CD4-positive, alpha-beta T cell treated with Interleukin-15 for 4 hours (primary cell): Measurements from ENCODE around the gene TNS3.

Experiments
- DNase-seq: peaks from one replicate; pipeline ENCODE4 v3.0.0-alpha.2; 2020; ENCODE audit warnings: low spot score

The TNS3 gene

GRCh38 chr7:47303014-47303694 lies 278.8 kb downstream of the TNS3 start:
- no peak for DNase-seq

GRCh38 chr7:47302560-47302959 lies 279.4 kb downstream of the TNS3 start:
- DNase-seq: no peak

GRCh38 chr7:47301657-47302295 lies 280.1 kb downstream of the TNS3 start:
- DNase-seq: no peak

GRCh38 chr7:47301105-47301477 lies 280.8 kb downstream of the TNS3 start:
- DNase-seq: no peak

GRCh38 chr7:47300472-47301104 lies 281.3 kb downstream of the TNS3 start:
- DNase-seq: no peak

- no peak for DNase-seq
Observed at GRCh38 chr7:47299496-47299895, 282.4 kb downstream of the TNS3 start.

GRCh38 chr7:47298636-47299035 lies 283.3 kb downstream of the TNS3 start:
- DNase-seq: no peak

GRCh38 chr7:47297120-47297519 lies 284.8 kb downstream of the TNS3 start:
- no peak for DNase-seq

- no peak for DNase-seq
Observed at GRCh38 chr7:47295606-47296005, 286.3 kb downstream of the TNS3 start.

- no peak for DNase-seq
Observed at GRCh38 chr7:47294556-47295222, 287.2 kb downstream of the TNS3 start.

GRCh38 chr7:47293884-47294555 lies 287.9 kb downstream of the TNS3 start:
- no peak for DNase-seq

- no peak for DNase-seq
Observed at GRCh38 chr7:47292832-47293309, 289.0 kb downstream of the TNS3 start.

GRCh38 chr7:47291461-47292081 lies 290.3 kb downstream of the TNS3 start:
- no peak for DNase-seq

- no peak for DNase-seq
Observed at GRCh38 chr7:47290867-47291266, 291.0 kb downstream of the TNS3 start.

- DNase-seq: no peak
Observed at GRCh38 chr7:47290466-47290865, 291.4 kb downstream of the TNS3 start.

- no peak for DNase-seq
Observed at GRCh38 chr7:47288060-47288459, 293.9 kb downstream of the TNS3 start.

GRCh38 chr7:47285860-47286491 lies 295.9 kb downstream of the TNS3 start:
- DNase-seq: no peak

- DNase-seq: no peak
Observed at GRCh38 chr7:47284691-47285635, 296.9 kb downstream of the TNS3 start.

- DNase-seq: no peak
Observed at GRCh38 chr7:47283497-47284131, 298.3 kb downstream of the TNS3 start.
